Measurements from ENCODE around the gene CNN1. TPM values are rescaled to one million over a fixed set of nuclear protein-coding genes. Genes with fewer than 3 reads are reported as not detected.

The CNN1 gene
- total and polyA plus RNA-seq, 2 of the 13 experiments (the other 11 are each of a cell fraction or from before 2014, with no cell fraction given): 0.70 to 1.1 TPM

GRCh38 chr19:11597202-11598102, 58.8 kb downstream of the CNN1 start, which contains the start of gene ZNF627 (continued):
- TF ChIP-seq ATF6 (CRISPR knock-in tag; conservative IDR thresholded peaks at IDR 0.05) (no peak), ZNF143 (CRISPR knock-in tag; IDR thresholded peaks at IDR 0.05) (peak; percentile 40; the same call in 1 of the 2 replicates), POLR2AphosphoS5 (IDR thresholded peaks at IDR 0.05; ENCODE audit: low read depth, low read length) (peak; percentile 92), PHB2 (IDR thresholded peaks at IDR 0.05; ENCODE audit: partially characterized antibody) (no peak), TCF12 (IDR thresholded peaks at IDR 0.05) (no peak), TCF12 (CRISPR knock-in tag; IDR thresholded peaks at IDR 0.05) (0 out of 2 replicates have a peak, but pooled peaks have one; percentile 42), ZNF629 (CRISPR knock-in tag; conservative IDR thresholded peaks at IDR 0.05) (0 out of 2 replicates have a peak, but pooled peaks have one; percentile 26), ZSCAN20 (CRISPR knock-in tag; IDR thresholded peaks at IDR 0.05; ENCODE audit: borderline replicate concordance) (peak; percentile 36; the same call in 1 of the 2 replicates), PHF20 (CRISPR knock-in tag; IDR thresholded peaks at IDR 0.05) (peak; percentile 67), KMT2B (CRISPR knock-in tag; IDR thresholded peaks at IDR 0.05) (0 out of 2 replicates have a peak, but pooled peaks have one; percentile 72), ZNF768 (CRISPR knock-in tag; IDR thresholded peaks at IDR 0.05) (peak; percentile 56; the same call in 1 of the 2 replicates), HES4 (CRISPR knock-in tag; IDR thresholded peaks at IDR 0.05; ENCODE audit: borderline replicate concordance) (peak; percentile 67; the same call in 1 of the 2 replicates), SSRP1 (CRISPR knock-in tag; IDR thresholded peaks at IDR 0.05) (peak; percentile 46; the same call in 1 of the 2 replicates), ZC3H13 (CRISPR knock-in tag; IDR thresholded peaks at IDR 0.05) (peak; percentile 51; the same call in 1 of the 2 replicates), HDAC1 (CRISPR knock-in tag; IDR thresholded peaks at IDR 0.05) (peak; percentile 90), SOX13 (IDR thresholded peaks at IDR 0.05) (no peak), SOX13 (CRISPR knock-in tag; conservative IDR thresholded peaks at IDR 0.05 in 1 of 2, IDR thresholded peaks at IDR 0.05 in 1 of 2) (peak in 1 of 2 experiments; percentile 61; a peak in 2 of 4 replicates), ZNF512B (CRISPR knock-in tag; IDR thresholded peaks at IDR 0.05; ENCODE audit: borderline replicate concordance) (0 out of 2 replicates have a peak, but pooled peaks have one; percentile 48), SP5 (CRISPR knock-in tag; IDR thresholded peaks at IDR 0.05; ENCODE audit: borderline replicate concordance, low read depth) (peak; percentile 50; the same call in 1 of the 2 replicates)
- TF ChIP-seq, protein P1, sequence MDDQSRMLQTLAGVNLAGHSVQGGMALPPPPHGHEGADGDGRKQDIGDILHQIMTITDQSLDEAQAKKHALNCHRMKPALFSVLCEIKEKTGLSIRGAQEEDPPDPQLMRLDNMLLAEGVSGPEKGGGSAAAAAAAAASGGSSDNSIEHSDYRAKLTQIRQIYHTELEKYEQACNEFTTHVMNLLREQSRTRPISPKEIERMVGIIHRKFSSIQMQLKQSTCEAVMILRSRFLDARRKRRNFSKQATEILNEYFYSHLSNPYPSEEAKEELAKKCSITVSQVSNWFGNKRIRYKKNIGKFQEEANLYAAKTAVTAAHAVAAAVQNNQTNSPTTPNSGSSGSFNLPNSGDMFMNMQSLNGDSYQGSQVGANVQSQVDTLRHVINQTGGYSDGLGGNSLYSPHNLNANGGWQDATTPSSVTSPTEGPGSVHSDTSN (CRISPR knock-in tag; IDR thresholded peaks at IDR 0.05; ENCODE audit: borderline replicate concordance): 0 out of 2 replicates have a peak, but pooled peaks have one; percentile 17
- TF ChIP-seq, protein P2, sequence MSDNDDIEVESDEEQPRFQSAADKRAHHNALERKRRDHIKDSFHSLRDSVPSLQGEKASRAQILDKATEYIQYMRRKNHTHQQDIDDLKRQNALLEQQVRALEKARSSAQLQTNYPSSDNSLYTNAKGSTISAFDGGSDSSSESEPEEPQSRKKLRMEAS (IDR thresholded peaks at IDR 0.05): peak; percentile 75; the same call in 1 of the 2 replicates
- TF ChIP-seq, protein P3, sequence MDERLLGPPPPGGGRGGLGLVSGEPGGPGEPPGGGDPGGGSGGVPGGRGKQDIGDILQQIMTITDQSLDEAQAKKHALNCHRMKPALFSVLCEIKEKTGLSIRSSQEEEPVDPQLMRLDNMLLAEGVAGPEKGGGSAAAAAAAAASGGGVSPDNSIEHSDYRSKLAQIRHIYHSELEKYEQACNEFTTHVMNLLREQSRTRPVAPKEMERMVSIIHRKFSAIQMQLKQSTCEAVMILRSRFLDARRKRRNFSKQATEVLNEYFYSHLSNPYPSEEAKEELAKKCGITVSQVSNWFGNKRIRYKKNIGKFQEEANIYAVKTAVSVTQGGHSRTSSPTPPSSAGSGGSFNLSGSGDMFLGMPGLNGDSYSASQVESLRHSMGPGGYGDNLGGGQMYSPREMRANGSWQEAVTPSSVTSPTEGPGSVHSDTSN (CRISPR knock-in tag; IDR thresholded peaks at IDR 0.05): peak; percentile 83

Data from HepG2 (cell line).